Smooth muscle cell (in vitro differentiated cells): ENCODE measurements around the gene CRAMP1. TPM values are rescaled to one million over a fixed set of nuclear protein-coding genes. Genes with fewer than 3 reads are reported as not detected.

Source experiments
- DNase-seq: peaks from one replicate; lab custom pipeline; 2025; ENCODE audit not compliant: unreplicated experiment; lab: John Stamatoyannopoulos, UW
- H2AFZ ChIP-seq: fragments of 200-600 bp; sonication (generic); 2 replicates; pipeline ENCODE4 v1.6.0; 2016; ENCODE audit warnings: antibody characterized with exemption, low read depth, mild to moderate bottlenecking
- H3F3A ChIP-seq: fragments of 200-600 bp; sonication (generic); 2 replicates; pipeline ENCODE4 v1.6.0; 2017; ENCODE audit warnings: antibody characterized with exemption, low read depth
- H3K27ac ChIP-seq: fragments of 200-600 bp; sonication (generic); 2 replicates; pipeline ENCODE4 v1.5.1; 2016; ENCODE audit warnings: low read depth, mild to moderate bottlenecking
- H3K27me3 ChIP-seq: fragments of 200-600 bp; sonication (generic); 2 replicates; pipeline ENCODE4 v1.6.1; 2016; ENCODE audit warnings: low read depth, mild to moderate bottlenecking
- H3K36me3 ChIP-seq: fragments of 200-600 bp; sonication (generic); 2 replicates; pipeline ENCODE4 v1.5.1; 2016; ENCODE audit warnings: low read depth
- H3K4me1 ChIP-seq: fragments of 200-600 bp; sonication (generic); 2 replicates; pipeline ENCODE4 v1.5.1; 2016; ENCODE audit warnings: low read depth
- H3K4me2 ChIP-seq: fragments of 200-600 bp; sonication (generic); 2 replicates; pipeline ENCODE4 v1.6.0; 2016; ENCODE audit warnings: mild to moderate bottlenecking
- H3K4me3 ChIP-seq: fragments of 200-600 bp; sonication (generic); 2 replicates; pipeline ENCODE4 v1.5.1; 2016; ENCODE audit warnings: mild to moderate bottlenecking
- H3K79me2 ChIP-seq: fragments of 200-600 bp; sonication (generic); 2 replicates; pipeline ENCODE4 v1.6.0; 2016; ENCODE audit warnings: low read depth, mild to moderate bottlenecking
- H3K9ac ChIP-seq: fragments of 200-600 bp; sonication (generic); 2 replicates; pipeline ENCODE4 v1.6.0; 2016; ENCODE audit warnings: low read depth
- H3K9me3 ChIP-seq: fragments of 200-600 bp; sonication (generic); replicated peaks from 2 replicates; pipeline ENCODE4 v1.5.1; 2016; ENCODE audit warnings: low read depth
- H4K20me1 ChIP-seq: fragments of 200-600 bp; sonication (generic); 2 replicates; pipeline ENCODE4 v1.6.0; 2016; ENCODE audit warnings: low read depth
- CTCF ChIP-seq: fragments of 200-600 bp; sonication (generic); IDR thresholded peaks from 2 replicates; pipeline ENCODE4 v1.5.1; 2017; ENCODE audit warnings: borderline replicate concordance, mild to moderate bottlenecking, antibody characterized with exemption; ENCODE audit not compliant: insufficient read depth, poor library complexity, severe bottlenecking
- WGBS: methylation state at CpG from one replicate; pipeline ENCODE4 v1.1.7; 2016; ENCODE audit warnings: low lambda C conversion rate; 5-methylcytosine and 5-hydroxymethylcytosine counted together
- polyA plus RNA-seq: library from polyadenylated mRNA; unstranded; fragments of >200 nt; fragmentation: Nextera tagmentation; extraction: Ambion mirVana; gene quantifications from 2 replicates; pipeline ENCODE4 v1.2.1, GENCODE V29; 2016
- total RNA-seq: library from RNA; depleted of rRNA; stranded (reverse); fragments of >200 nt; gene quantifications from 2 replicates; pipeline ENCODE4 v1.2.3, GENCODE V29; 2014

CRAMP1 gene
- total and polyA plus RNA-seq, 2 experiments from 2014 or later: 7.9 to 16.5 TPM

GRCh38 chr16:1690810-1691209, 78.7 kb downstream of the CRAMP1 start:
- no peak for TF ChIP-seq CTCF
- Histone ChIP-seq H2AFZ (no peak overlapping the region), H3K9ac (peak overlapping the region; percentile 75), H3K4me3 (no peak overlapping the region), H3K27ac (peak overlapping the region; percentile 97), H3K36me3 (peaks cover 12% of the 10 kb centered on the region), H3F3A (peaks cover 24% of the 10 kb centered on the region), H4K20me1 (peaks cover 20% of the 10 kb centered on the region), H3K27me3 (no peaks in the 10 kb centered on the region), H3K9me3 (no peaks in the 10 kb centered on the region), H3K4me1 (no peaks in the 10 kb centered on the region), H3K79me2 (peaks cover 76% of the 10 kb centered on the region), H3K4me2 (no peak overlapping the region)
- WGBS: 91% methylated on average over 1 of the region's 1 CpG
- no peak for DNase-seq

- no peak overlapping the region for H3K4me3 ChIP-seq
- no peak for TF ChIP-seq CTCF
- peak overlapping the region; percentile 75 for H3K9ac ChIP-seq
- no peak for DNase-seq
- no peaks in the 10 kb centered on the region for H3K27me3 ChIP-seq
- H3K9me3 ChIP-seq: no peaks in the 10 kb centered on the region
- peaks cover 11% of the 10 kb centered on the region for H3K36me3 ChIP-seq
- peak overlapping the region; percentile 97 for H3K27ac ChIP-seq
- peaks cover 24% of the 10 kb centered on the region for H3F3A ChIP-seq
- H2AFZ ChIP-seq: no peak overlapping the region
- H3K4me1 ChIP-seq: no peaks in the 10 kb centered on the region
- peaks cover 73% of the 10 kb centered on the region for H3K79me2 ChIP-seq
- peaks cover 20% of the 10 kb centered on the region for H4K20me1 ChIP-seq
- H3K4me2 ChIP-seq: peak overlapping the region; percentile 22
Measured at GRCh38 chr16:1691276-1691675, 79.1 kb downstream of the CRAMP1 start.

GRCh38 chr16:1691956-1692355, 79.8 kb downstream of the CRAMP1 start:
- Histone ChIP-seq H3K4me3 (no peak overlapping the region), H3K9ac (peak overlapping the region; percentile 75), H3K79me2 (peaks cover 69% of the 10 kb centered on the region), H3F3A (peaks cover 24% of the 10 kb centered on the region), H3K4me2 (peak overlapping the region; percentile 40), H2AFZ (no peak overlapping the region), H3K36me3 (peaks cover 11% of the 10 kb centered on the region), H3K27ac (peak overlapping the region; percentile 97), H3K9me3 (no peaks in the 10 kb centered on the region), H4K20me1 (peaks cover 20% of the 10 kb centered on the region), H3K4me1 (no peaks in the 10 kb centered on the region), H3K27me3 (no peaks in the 10 kb centered on the region)
- no peak for TF ChIP-seq CTCF
- 52% methylated on average over 21 of the region's 21 CpGs for WGBS
- DNase-seq: no peak

- no peak for DNase-seq
- Histone ChIP-seq H3K4me2 (no peak overlapping the region), H3K4me3 (no peak overlapping the region), H2AFZ (no peak overlapping the region), H3K4me1 (no peaks in the 10 kb centered on the region), H3K27ac (no peak overlapping the region), H3F3A (peaks cover 8% of the 10 kb centered on the region), H3K36me3 (peaks cover 9% of the 10 kb centered on the region), H3K27me3 (no peaks in the 10 kb centered on the region), H3K9ac (no peak overlapping the region), H3K79me2 (peaks cover 39% of the 10 kb centered on the region), H3K9me3 (no peaks in the 10 kb centered on the region), H4K20me1 (no peaks in the 10 kb centered on the region)
- 91% methylated on average over 5 of the region's 5 CpGs for WGBS
- no peak for TF ChIP-seq CTCF
Measured at GRCh38 chr16:1696863-1697262, 84.7 kb downstream of the CRAMP1 start.
